Left colon (tissue), 2 donors: ENCODE results near the gene NUDT22. TPM values are rescaled to one million over a fixed set of nuclear protein-coding genes. Genes with fewer than 3 reads are reported as not detected.
"Not testable (repeated sequence)": the region's sequence is repeated elsewhere in the genome, so short reads cannot be mapped to it uniquely, and the experiment has no call there.

Experiments used
- ATAC-seq: fragments of 200-7000 bp; cut with Tn5 transposase; one replicate; pipeline ENCODE4 v1.9.1; 2020; ENCODE audit warnings: mild to moderate bottlenecking, moderate library complexity
- DNase-seq, 2 donors: peaks; one replicate each; pipeline ENCODE4 v3.0.0-alpha.2; 2020
- intact Hi-C, 2 donors: fragments of 100-400 bp; cut with DNase I in 1 of 2; cut with micrococcal nuclease in 1 of 2; formaldehyde crosslinking; loops; one replicate each; pipeline versions ENCODE4 v1.11.2 to v1.14.0; 2022; cut with DNase I, micrococcal nuclease
- total RNA-seq, 2 donors: library from RNA; stranded (reverse); fragmentation: NEBNext Ultra II Directional; extraction: Animal tissue kit (Norgen Biotek cat#: 25700); gene quantifications; one replicate each; pipeline ENCODE4 v1.2.1, GENCODE V29; 2021
- donor health status: DM: no; HTN: no; CAD: no.
- donor health status: DM: yes; HTN: yes; CAD: no.

NUDT22 gene
- total RNA-seq, 2 donors from 2014 or later = 116 to 154 TPM

- DNase-seq = peak in 1 of 2 donors; percentile 26
- intact Hi-C loops = no loop called here
- no peak for ATAC-seq
Observed at GRCh38 chr11:64235437-64236161, 9.5 kb downstream of the NUDT22 start.

- DNase-seq (peak; percentile 88 to 94), ATAC-seq (peak; percentile 32)
- intact Hi-C loops = no loop called here
Observed at GRCh38 chr11:64237484-64237951, 11.4 kb downstream of the NUDT22 start.

GRCh38 chr11:64238076-64238475, 12.0 kb downstream of the NUDT22 start:
- peak in 1 of 2 donors; percentile 49 for DNase-seq
- ATAC-seq = no peak
- intact Hi-C loops = no loop called here

- intact Hi-C loops = no loop called here
- no peak for DNase-seq
- no peak for ATAC-seq
Observed at GRCh38 chr11:64238999-64239398, 12.9 kb downstream of the NUDT22 start.

- ATAC-seq (no peak), DNase-seq (peak; percentile 44 to 73)
- intact Hi-C loops = no loop called here
Observed at GRCh38 chr11:64239662-64240434, 13.8 kb downstream of the NUDT22 start.

GRCh38 chr11:64240435-64241240, 14.6 kb downstream of the NUDT22 start, which contains the start of gene FKBP2:
Gene FKBP2 (plus strand): TSS chr11:64241095. CDS start chr11:64242388, 1,293 bp downstream.
- ATAC-seq (peak; percentile 60), DNase-seq (peak; percentile 96 to 98)
- intact Hi-C loops = no loop called here

GRCh38 chr11:64241241-64241490, 15.1 kb downstream of the NUDT22 start:
- intact Hi-C loops = no loop called here
- ATAC-seq (peak; percentile 69), DNase-seq (peak; percentile 100)

GRCh38 chr11:64241491-64242374, 15.7 kb downstream of the NUDT22 start:
- peak; percentile 19 for ATAC-seq

GRCh38 chr11:64243236-64243854, 17.3 kb downstream of the NUDT22 start:
- intact Hi-C loops = no loop called here
- DNase-seq (peak in 1 of 2 donors; percentile 39), ATAC-seq (no peak)

More at GRCh38 chr11:64241491-64242374, 15.7 kb downstream of the NUDT22 start:
- intact Hi-C loops = no loop called here
- DNase-seq = peak; percentile 72 to 80

GRCh38 chr11:64244107-64244506, 18.0 kb downstream of the NUDT22 start:
- intact Hi-C loops = no loop called here

GRCh38 chr11:64244966-64245365, 18.9 kb downstream of the NUDT22 start:
- DNase-seq (no peak), ATAC-seq (no peak)
- intact Hi-C loops = no loop called here

More at GRCh38 chr11:64244107-64244506, 18.0 kb downstream of the NUDT22 start:
- ATAC-seq = no peak
- no peak for DNase-seq

- no peak for ATAC-seq
- intact Hi-C loops = no loop called here
- peak; percentile 71 to 72 for DNase-seq
Observed at GRCh38 chr11:64245401-64245796, 19.3 kb downstream of the NUDT22 start.

- peak; percentile 76 to 86 for DNase-seq
Observed at GRCh38 chr11:64245797-64246620, 19.9 kb downstream of the NUDT22 start.

GRCh38 chr11:64246621-64246870, 20.5 kb downstream of the NUDT22 start:
- DNase-seq, intact Hi-C loops, ATAC-seq: not testable (repeated sequence)

More at GRCh38 chr11:64245797-64246620, 19.9 kb downstream of the NUDT22 start:
- peak; percentile 2 for ATAC-seq
- intact Hi-C loops = no loop called here

GRCh38 chr11:64246871-64247728, 21.0 kb downstream of the NUDT22 start, which contains the start of gene PPP1R14B:
Gene PPP1R14B (minus strand): TSS chr11:64246943. CDS start chr11:64246673, 270 bp downstream.
- peak; percentile 90 to 94 for DNase-seq
- intact Hi-C loops = no loop called here
- peak; percentile 60 for ATAC-seq
